ENCODE data around the gene RFLNA. TPM values are rescaled to one million over a fixed set of nuclear protein-coding genes. Genes with fewer than 3 reads are reported as not detected.

Gene RFLNA
- total RNA-seq, 1 experiment from 2014 or later: 10.6 TPM

GRCh38 chr12:124296295-124296915, 1.5 kb downstream of the RFLNA start:
- Histone ChIP-seq H4K91ac (ENCODE audit: insufficient read length, low read depth, low read length) (no peak overlapping the region), H3K14ac (ENCODE audit: insufficient read depth, low read length) (no peak overlapping the region), H3K79me2 (ENCODE audit: insufficient read depth, low read length) (no peaks in the 10 kb centered on the region), H3K4me1 (ENCODE audit: insufficient read depth, low read length) (peaks cover 3% of the 10 kb centered on the region; the same call in 1 of the 2 replicates), H3K9me3 (ENCODE audit: control insufficient read depth, low read depth, low read length) (no peaks in the 10 kb centered on the region), H3K23ac (ENCODE audit: insufficient read length, low read depth, low read length) (no peak overlapping the region), H2BK15ac (ENCODE audit: low read depth, low read length) (no peak overlapping the region), H3K9ac (ENCODE audit: extremely low read depth, insufficient read length, low read length) (no peak overlapping the region), H3K27me3 (ENCODE audit: insufficient read depth, low read length) (no peaks in the 10 kb centered on the region; the same call in 1 of the 2 replicates), H2BK120ac (ENCODE audit: low read depth, low read length, poor library complexity, severe bottlenecking) (no peak overlapping the region), H3K56ac (ENCODE audit: insufficient read length, low read depth, low read length) (no peak overlapping the region), H3K79me1 (ENCODE audit: insufficient read depth, low read depth, low read length, poor library complexity, severe bottlenecking) (no peaks in the 10 kb centered on the region), H2AFZ (ENCODE audit: low read length) (no peak overlapping the region), H4K8ac (replicated peaks; ENCODE audit: insufficient read length, low read depth, low read length) (no peak overlapping the region), H3K4ac (ENCODE audit: low read depth, low read length) (no peak overlapping the region), H3K27ac (ENCODE audit: insufficient read length, low read depth, low read length) (no peak overlapping the region), H3T11ph (ENCODE audit: low read length) (no peak overlapping the region), H2AK5ac (ENCODE audit: insufficient read length, low read length) (no peak overlapping the region), H4K20me1 (ENCODE audit: control insufficient read depth, insufficient read depth, insufficient read length) (no peaks in the 10 kb centered on the region), H3K23me2 (ENCODE audit: insufficient read length, low read depth, low read length, poor library complexity, severe bottlenecking) (peaks cover 8% of the 10 kb centered on the region), H4K5ac (ENCODE audit: insufficient read length, low read depth, low read length) (no peak overlapping the region), H3K4me2 (ENCODE audit: insufficient read depth, insufficient read length, low read length) (peak overlapping the region; percentile 1), H2BK20ac (ENCODE audit: low read depth, low read length, poor library complexity, severe bottlenecking) (no peak overlapping the region), H3K18ac (ENCODE audit: insufficient read length, low read depth, low read length) (no peak overlapping the region), H2BK5ac (ENCODE audit: insufficient read length, low read length) (no peak overlapping the region), H2BK12ac (ENCODE audit: insufficient read length, low read depth, low read length) (no peak overlapping the region)
- TF ChIP-seq CTCF (conservative IDR thresholded peaks at IDR 0.05): no peak
- Mint-ChIP-seq H3K4me1 (peaks cover 30 to 52% of the 10 kb centered on the region in 2 experiments), H3K36me3 (ENCODE audit: insufficient read depth in 1 of 3, low read depth in 3 of 3) (peaks cover 2 to 4% (median 2%) of the 10 kb centered on the region in 3 experiments; a peak in 3 of 7 replicates), H3K4me3 (peak overlapping the region; percentile 62 to 86), H3K27ac (no peak overlapping the region), H3K27me3 (ENCODE audit: low read depth) (peaks cover 43% of the 10 kb centered on the region), H3K9me3 (peaks cover 0 to 2% of the 10 kb centered on the region in 2 experiments; a peak in 2 of 5 replicates)
- peak; percentile 46 for DNase-seq
- no CpG with 5 or more reads among the region's 21 CpGs for WGBS (ENCODE audit: extremely low coverage, insufficient read length, low lambda C conversion rate)
